ENCODE measurements around the gene ANKRD12.

The ANKRD12 gene

DNA sequence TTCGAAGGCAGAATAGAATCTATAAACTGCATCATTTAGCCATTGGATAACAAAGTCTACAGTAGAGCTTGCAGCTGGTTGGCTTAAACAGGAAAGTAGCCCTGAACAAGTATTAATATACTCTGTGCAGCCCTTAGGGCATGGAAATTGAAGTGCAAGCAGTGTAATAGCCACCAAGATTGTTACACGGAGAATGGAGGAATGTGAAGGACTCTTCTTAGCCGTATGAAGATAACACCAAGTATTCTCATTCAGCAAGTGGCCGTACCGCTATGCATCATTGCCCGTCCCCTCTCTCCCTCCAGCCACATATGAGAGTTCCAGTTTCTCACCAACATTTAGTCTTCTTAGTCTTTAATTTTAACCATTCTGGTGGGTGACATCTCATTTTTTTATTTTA lies 40.5 kb downstream of the ANKRD12 start:
- Histone ChIP-seq H3K79me2 (ENCODE audit: control insufficient read depth, low read length) (peaks cover 75% of the 10 kb centered on the region), H3K4me1 (ENCODE audit: control insufficient read depth, low read length) (peaks cover 7% of the 10 kb centered on the region), H3K4me3 (ENCODE audit: low read length) (no peak overlapping the region), H3K27me3 (ENCODE audit: control insufficient read depth, low read length) (no peaks in the 10 kb centered on the region), H4K20me1 (ENCODE audit: control insufficient read depth, insufficient read depth, low read depth, low read length) (no peaks in the 10 kb centered on the region), H3K4me2 (ENCODE audit: low read length) (no peak overlapping the region), H3K9me2 (replicated peaks; ENCODE audit: control insufficient read depth, low read length) (no peaks in the 10 kb centered on the region), H3K36me3 (ENCODE audit: control insufficient read depth, low read length) (no peaks in the 10 kb centered on the region), H3K27ac (ENCODE audit: low read depth, low read length) (no peak overlapping the region), H3K9me3 (ENCODE audit: control insufficient read depth, insufficient read depth, low read length) (no peaks in the 10 kb centered on the region), H3F3A (ENCODE audit: control insufficient read depth, insufficient read depth) (no peaks in the 10 kb centered on the region)
- TF ChIP-seq, protein P1, sequence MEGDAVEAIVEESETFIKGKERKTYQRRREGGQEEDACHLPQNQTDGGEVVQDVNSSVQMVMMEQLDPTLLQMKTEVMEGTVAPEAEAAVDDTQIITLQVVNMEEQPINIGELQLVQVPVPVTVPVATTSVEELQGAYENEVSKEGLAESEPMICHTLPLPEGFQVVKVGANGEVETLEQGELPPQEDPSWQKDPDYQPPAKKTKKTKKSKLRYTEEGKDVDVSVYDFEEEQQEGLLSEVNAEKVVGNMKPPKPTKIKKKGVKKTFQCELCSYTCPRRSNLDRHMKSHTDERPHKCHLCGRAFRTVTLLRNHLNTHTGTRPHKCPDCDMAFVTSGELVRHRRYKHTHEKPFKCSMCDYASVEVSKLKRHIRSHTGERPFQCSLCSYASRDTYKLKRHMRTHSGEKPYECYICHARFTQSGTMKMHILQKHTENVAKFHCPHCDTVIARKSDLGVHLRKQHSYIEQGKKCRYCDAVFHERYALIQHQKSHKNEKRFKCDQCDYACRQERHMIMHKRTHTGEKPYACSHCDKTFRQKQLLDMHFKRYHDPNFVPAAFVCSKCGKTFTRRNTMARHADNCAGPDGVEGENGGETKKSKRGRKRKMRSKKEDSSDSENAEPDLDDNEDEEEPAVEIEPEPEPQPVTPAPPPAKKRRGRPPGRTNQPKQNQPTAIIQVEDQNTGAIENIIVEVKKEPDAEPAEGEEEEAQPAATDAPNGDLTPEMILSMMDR (IDR thresholded peaks at IDR 0.05; ENCODE audit: low read depth, low read length, poor library complexity, severe bottlenecking), result no peak

DNA sequence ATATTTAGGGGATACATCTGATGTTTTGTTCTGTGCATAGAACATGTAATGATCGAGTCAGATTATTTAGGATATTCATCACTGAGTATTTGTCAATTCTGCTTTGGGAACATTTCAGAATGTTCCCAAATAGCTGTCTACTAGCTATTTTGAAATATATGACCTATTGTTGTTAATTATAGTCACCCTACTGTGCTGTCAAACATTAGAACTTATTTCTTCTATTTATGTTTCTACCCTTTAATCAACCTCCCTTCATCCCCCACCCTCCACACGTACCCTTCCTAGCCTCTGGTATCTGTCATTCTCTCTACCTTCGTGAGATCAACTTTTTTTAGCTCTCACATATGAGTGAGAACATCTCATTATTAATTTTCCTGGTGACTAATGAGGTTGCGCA lies 40.9 kb downstream of the ANKRD12 start:
- no peaks in the 10 kb centered on the region for H3K27me3 ChIP-seq (ENCODE audit: control insufficient read depth, low read length)
- H3K9me2 ChIP-seq (replicated peaks; ENCODE audit: control insufficient read depth, low read length), result no peaks in the 10 kb centered on the region
- H3K4me2 ChIP-seq (ENCODE audit: low read length), result no peak overlapping the region
- peaks cover 7% of the 10 kb centered on the region for H3K4me1 ChIP-seq (ENCODE audit: control insufficient read depth, low read length)
- H3K4me3 ChIP-seq (ENCODE audit: low read length), result no peak overlapping the region
- no peaks in the 10 kb centered on the region for H3F3A ChIP-seq (ENCODE audit: control insufficient read depth, insufficient read depth)
- H3K36me3 ChIP-seq (ENCODE audit: control insufficient read depth, low read length), result 0 out of 2 replicates have a peak, but pooled peaks cover 2% of the 10 kb centered on the region
- peaks cover 71% of the 10 kb centered on the region for H3K79me2 ChIP-seq (ENCODE audit: control insufficient read depth, low read length)
- H3K9me3 ChIP-seq (ENCODE audit: control insufficient read depth, insufficient read depth, low read length), result no peaks in the 10 kb centered on the region
- TF ChIP-seq, protein P1 (IDR thresholded peaks at IDR 0.05; ENCODE audit: low read depth, low read length, poor library complexity, severe bottlenecking), result no peak
- no peak for TF ChIP-seq EZH2phosphoT487 (IDR thresholded peaks at IDR 0.05; ENCODE audit: borderline replicate concordance, low read length)
- H4K20me1 ChIP-seq (ENCODE audit: control insufficient read depth, insufficient read depth, low read depth, low read length), result no peaks in the 10 kb centered on the region
- H3K27ac ChIP-seq (ENCODE audit: low read depth, low read length), result no peak overlapping the region

DNA sequence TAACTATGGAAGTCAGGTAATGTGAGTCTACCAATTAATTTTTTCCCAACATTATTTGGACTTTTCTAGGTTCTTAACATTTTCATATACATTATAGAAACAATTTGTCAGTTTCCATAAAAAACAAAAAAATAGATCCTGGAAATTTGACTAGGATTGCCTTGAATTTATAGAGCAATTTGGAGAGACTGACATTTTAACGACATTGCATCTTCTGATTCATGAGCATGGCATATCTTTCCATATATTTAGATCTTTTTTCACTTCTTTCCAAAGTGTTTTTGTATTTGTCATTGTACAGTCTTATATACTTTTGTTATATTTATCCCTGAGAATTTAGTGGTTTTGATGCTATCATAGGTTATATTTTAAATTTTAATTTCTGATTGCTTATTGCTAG lies 42.0 kb downstream of the ANKRD12 start:
- Histone ChIP-seq H3K9me3 (ENCODE audit: control insufficient read depth, insufficient read depth, low read length) (no peaks in the 10 kb centered on the region), H3K27me3 (ENCODE audit: control insufficient read depth, low read length) (no peaks in the 10 kb centered on the region), H3K4me2 (ENCODE audit: low read length) (no peak overlapping the region), H3K4me3 (ENCODE audit: low read length) (no peak overlapping the region), H4K20me1 (ENCODE audit: control insufficient read depth, insufficient read depth, low read depth, low read length) (no peaks in the 10 kb centered on the region), H3K9me2 (replicated peaks; ENCODE audit: control insufficient read depth, low read length) (no peaks in the 10 kb centered on the region), H3F3A (ENCODE audit: control insufficient read depth, insufficient read depth) (no peaks in the 10 kb centered on the region), H3K4me1 (ENCODE audit: control insufficient read depth, low read length) (peaks cover 7% of the 10 kb centered on the region), H3K27ac (ENCODE audit: low read depth, low read length) (no peak overlapping the region), H3K36me3 (ENCODE audit: control insufficient read depth, low read length) (peaks cover 10% of the 10 kb centered on the region), H3K79me2 (ENCODE audit: control insufficient read depth, low read length) (peaks cover 63% of the 10 kb centered on the region)
- TF ChIP-seq EZH2phosphoT487 (IDR thresholded peaks at IDR 0.05; ENCODE audit: borderline replicate concordance, low read length), result no peak
- TF ChIP-seq, protein P1 (IDR thresholded peaks at IDR 0.05; ENCODE audit: low read depth, low read length, poor library complexity, severe bottlenecking), result no peak

DNA sequence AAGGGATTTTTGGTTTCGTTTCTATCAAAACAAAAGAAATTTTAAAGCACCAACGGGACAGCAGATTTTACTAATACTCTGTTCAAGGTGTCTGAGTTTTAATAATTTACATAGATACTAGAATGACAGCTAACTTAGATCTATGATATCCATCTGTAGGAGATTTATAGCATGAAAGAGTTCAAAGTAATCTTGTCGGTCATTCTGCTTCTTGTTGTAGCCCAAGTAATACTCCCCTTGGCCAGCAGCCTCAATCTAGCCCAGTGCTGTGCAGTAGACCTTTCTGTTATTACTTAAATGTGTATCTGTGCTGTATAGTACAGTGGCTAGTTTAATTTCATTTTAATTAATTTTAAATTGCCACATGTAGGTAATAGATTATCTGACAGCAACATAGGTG lies 44.7 kb downstream of the ANKRD12 start:
- H3K4me3 ChIP-seq (ENCODE audit: low read length), result no peak overlapping the region
- H3K9me3 ChIP-seq (ENCODE audit: control insufficient read depth, insufficient read depth, low read length), result no peaks in the 10 kb centered on the region
- peaks cover 10% of the 10 kb centered on the region for H3K4me1 ChIP-seq (ENCODE audit: control insufficient read depth, low read length)
- no peaks in the 10 kb centered on the region for H3K27me3 ChIP-seq (ENCODE audit: control insufficient read depth, low read length)
- no peak overlapping the region for H3K27ac ChIP-seq (ENCODE audit: low read depth, low read length)
- H3K4me2 ChIP-seq (ENCODE audit: low read length), result no peak overlapping the region
- H3F3A ChIP-seq (ENCODE audit: control insufficient read depth, insufficient read depth), result no peaks in the 10 kb centered on the region
- no peaks in the 10 kb centered on the region for H4K20me1 ChIP-seq (ENCODE audit: control insufficient read depth, insufficient read depth, low read depth, low read length)
- H3K9me2 ChIP-seq (replicated peaks; ENCODE audit: control insufficient read depth, low read length), result no peaks in the 10 kb centered on the region
- no peak for TF ChIP-seq EZH2phosphoT487 (IDR thresholded peaks at IDR 0.05; ENCODE audit: borderline replicate concordance, low read length)
- TF ChIP-seq, protein P1 (IDR thresholded peaks at IDR 0.05; ENCODE audit: low read depth, low read length, poor library complexity, severe bottlenecking), result no peak
- peaks cover 10% of the 10 kb centered on the region for H3K36me3 ChIP-seq (ENCODE audit: control insufficient read depth, low read length)
- peaks cover 41% of the 10 kb centered on the region for H3K79me2 ChIP-seq (ENCODE audit: control insufficient read depth, low read length)

Measured in DOHH2 (cell line).